ENCODE data around the gene VASN. TPM values are rescaled to one million over a fixed set of nuclear protein-coding genes. Genes with fewer than 3 reads are reported as not detected.

The VASN gene
- total RNA-seq, 4 donors from 2014 or later = 10.8 to 40.0 (median 25.8) TPM

DNA sequence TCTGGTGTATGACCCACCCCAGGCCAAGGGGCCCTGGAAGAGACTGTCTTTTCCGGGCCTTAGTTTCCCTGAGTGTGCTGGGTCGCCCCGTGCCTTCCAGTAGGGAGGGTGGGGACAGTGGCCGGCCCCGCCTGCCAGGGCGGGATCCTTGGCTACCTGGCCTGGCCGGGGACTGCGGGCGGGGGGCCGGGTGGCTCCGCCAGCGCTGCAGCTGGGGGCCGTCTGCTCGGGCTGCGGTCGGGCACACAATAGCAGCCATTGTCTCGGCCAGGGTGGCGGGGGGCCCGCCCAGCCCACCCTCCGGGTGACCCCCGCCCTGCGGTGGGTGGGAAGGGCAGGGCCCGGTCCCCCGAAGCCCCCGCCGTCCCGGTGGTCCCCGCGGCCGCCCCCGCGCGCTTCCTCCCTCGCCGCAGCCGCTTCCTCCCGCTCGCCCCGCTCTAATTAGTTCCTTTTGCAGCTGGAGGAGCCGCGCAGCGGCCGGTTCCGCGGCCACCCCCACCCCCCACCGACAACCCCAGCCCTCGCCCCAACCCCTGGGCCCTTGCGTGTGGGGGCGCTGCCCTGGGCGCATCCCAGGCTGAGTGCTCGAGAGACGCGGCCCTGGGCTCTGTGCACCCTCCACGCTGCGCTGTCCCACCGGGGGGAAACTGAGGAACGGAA, 44.1 kb upstream of the VASN start:
- TF ChIP-seq CTCF (IDR thresholded peaks at IDR 0.05) = no peak
- no peak for ATAC-seq (ENCODE audit: low FRiP score)
- DNase-seq (ENCODE audit: low spot score) = no peak

GRCh38 chr16:4328046-4328781, 43.4 kb upstream of the VASN start:
- DNase-seq (ENCODE audit: low spot score) (no peak), ATAC-seq (ENCODE audit: low FRiP score) (peak; percentile 67)
- no peak for TF ChIP-seq CTCF (IDR thresholded peaks at IDR 0.05)

GRCh38 chr16:4328782-4329775, 42.6 kb upstream of the VASN start:
- ATAC-seq (ENCODE audit: low FRiP score) (peak; percentile 1), DNase-seq (ENCODE audit: low spot score) (no peak)
- no peak for TF ChIP-seq CTCF (IDR thresholded peaks at IDR 0.05)

GRCh38 chr16:4330277-4330874, 41.3 kb upstream of the VASN start:
- peak in 2 of 3 donors; percentile 82 to 92 for TF ChIP-seq CTCF (IDR thresholded peaks at IDR 0.05)
- peak; percentile 73 for DNase-seq (ENCODE audit: low spot score)
- ATAC-seq (ENCODE audit: low FRiP score) = peak; percentile 70

GRCh38 chr16:4332083-4332482, 39.6 kb upstream of the VASN start:
- no peak for ATAC-seq (ENCODE audit: low FRiP score)
- TF ChIP-seq CTCF (IDR thresholded peaks at IDR 0.05) = no peak
- no peak for DNase-seq (ENCODE audit: low spot score)

DNA sequence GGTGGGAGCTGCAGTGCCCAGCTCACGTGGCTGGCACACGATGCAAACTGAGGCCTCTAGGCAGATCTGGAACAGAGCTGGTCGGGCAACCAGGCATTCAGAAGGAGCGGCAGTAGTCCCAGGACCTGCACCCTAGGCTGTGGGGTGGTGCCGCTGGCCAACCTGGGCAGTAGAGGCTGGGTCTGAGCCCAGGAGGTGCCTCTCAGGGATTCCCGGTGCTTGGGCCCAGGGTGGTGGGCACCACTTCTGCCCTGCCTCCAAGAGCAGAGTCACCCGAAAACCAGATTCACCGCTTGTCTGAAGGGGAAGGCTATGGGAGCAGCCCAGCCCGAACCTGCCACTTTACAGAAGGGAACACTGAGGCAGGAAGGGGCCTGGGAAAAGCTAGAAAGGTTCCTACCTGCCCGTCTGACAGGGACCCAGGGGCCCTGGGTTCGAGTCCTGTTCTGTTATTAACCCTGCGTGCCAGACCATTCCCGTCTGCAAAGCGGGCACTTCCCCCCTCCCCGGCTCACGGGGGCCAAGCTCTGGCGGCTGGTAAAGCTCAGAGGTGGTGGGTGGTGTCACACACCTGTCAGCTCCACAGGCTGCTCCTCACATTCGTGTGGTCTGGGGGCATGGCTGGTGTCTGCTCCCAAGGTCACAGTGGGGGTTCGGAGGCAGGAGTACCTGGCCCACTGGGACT, 38.9 kb upstream of the VASN start:
- no peak for ATAC-seq (ENCODE audit: low FRiP score)
- no peak for TF ChIP-seq CTCF (IDR thresholded peaks at IDR 0.05)
- DNase-seq (ENCODE audit: low spot score) = no peak
